Sigmoid colon (tissue), 3 donors: ENCODE results near the gene ERCC6L2.

ENCODE experiments used
- POLR2A ChIP-seq, 2 donors: fragments of 450-650 bp; IDR thresholded peaks; one replicate each; pipeline ENCODE4 v1.6.1; 2016; ENCODE audit warnings: antibody characterized with exemption in 2 of 2, mild to moderate bottlenecking in 2 of 2, moderate library complexity in 2 of 2
- TF ChIP-seq, protein P1 (sequence below), 4 experiments: fragments of 450-650 bp in 3 of 4; fragments of 200-600 bp in 1 of 4; IDR thresholded peaks; one replicate each; pipeline ENCODE4 v1.5.1; 2016 to 2019; ENCODE audit warnings: antibody characterized with exemption in 4 of 4, mild to moderate bottlenecking in 3 of 4, moderate library complexity in 2 of 4

DNA sequence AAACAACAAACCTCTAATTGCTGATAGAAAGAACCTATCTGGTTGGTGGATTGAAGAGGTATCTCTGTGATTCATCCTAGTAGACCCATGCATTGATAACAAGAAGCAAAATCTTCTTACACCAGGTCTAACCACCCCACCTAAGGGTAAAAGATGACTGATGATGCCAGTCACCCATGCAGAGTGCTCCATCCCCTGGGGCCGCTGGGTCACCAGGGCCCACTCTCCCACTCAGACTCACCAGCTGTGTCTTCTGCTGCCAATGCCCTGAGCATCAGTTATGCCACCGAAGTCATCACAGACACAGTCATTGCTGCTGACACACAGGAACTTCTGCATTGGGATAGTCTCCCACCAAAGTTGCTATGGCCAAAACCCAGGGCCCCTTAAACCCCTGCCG, 44.7 kb upstream of the ERCC6L2 start:
- TF ChIP-seq, protein P1, sequence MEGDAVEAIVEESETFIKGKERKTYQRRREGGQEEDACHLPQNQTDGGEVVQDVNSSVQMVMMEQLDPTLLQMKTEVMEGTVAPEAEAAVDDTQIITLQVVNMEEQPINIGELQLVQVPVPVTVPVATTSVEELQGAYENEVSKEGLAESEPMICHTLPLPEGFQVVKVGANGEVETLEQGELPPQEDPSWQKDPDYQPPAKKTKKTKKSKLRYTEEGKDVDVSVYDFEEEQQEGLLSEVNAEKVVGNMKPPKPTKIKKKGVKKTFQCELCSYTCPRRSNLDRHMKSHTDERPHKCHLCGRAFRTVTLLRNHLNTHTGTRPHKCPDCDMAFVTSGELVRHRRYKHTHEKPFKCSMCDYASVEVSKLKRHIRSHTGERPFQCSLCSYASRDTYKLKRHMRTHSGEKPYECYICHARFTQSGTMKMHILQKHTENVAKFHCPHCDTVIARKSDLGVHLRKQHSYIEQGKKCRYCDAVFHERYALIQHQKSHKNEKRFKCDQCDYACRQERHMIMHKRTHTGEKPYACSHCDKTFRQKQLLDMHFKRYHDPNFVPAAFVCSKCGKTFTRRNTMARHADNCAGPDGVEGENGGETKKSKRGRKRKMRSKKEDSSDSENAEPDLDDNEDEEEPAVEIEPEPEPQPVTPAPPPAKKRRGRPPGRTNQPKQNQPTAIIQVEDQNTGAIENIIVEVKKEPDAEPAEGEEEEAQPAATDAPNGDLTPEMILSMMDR (IDR thresholded peaks at IDR 0.05): no peak
- no peak for TF ChIP-seq POLR2A (IDR thresholded peaks at IDR 0.05)
